Measurements from ENCODE around the gene EFNB3. TPM values are rescaled to one million over a fixed set of nuclear protein-coding genes. Genes with fewer than 3 reads are reported as not detected.

Gene EFNB3
- total and polyA plus RNA-seq, 10 of the 15 experiments (the other 5 are each of a cell fraction or from before 2014, with no cell fraction given) = 0.01 to 0.13 (median 0.04) TPM; not detected in 5

- TF ChIP-seq MLLT1 (IDR thresholded peaks at IDR 0.05) (no peak), BHLHE40 (IDR thresholded peaks at IDR 0.05; ENCODE audit: borderline replicate concordance in 1 of 2, low read depth in 2 of 2, low read length in 1 of 2) (peak; percentile 24 to 41; a peak in 1 of 4 replicates), HCFC1 (IDR thresholded peaks at IDR 0.05; ENCODE audit: low read length) (peak; percentile 96), HSF1 (IDR thresholded peaks at IDR 0.05; ENCODE audit: low read depth, low read length) (peak; percentile 84; the same call in 1 of the 2 replicates), BRCA1 (IDR thresholded peaks at IDR 0.05; ENCODE audit: low read depth, low read length) (no peak; the same call in 1 of the 2 replicates), SREBF2 (IDR thresholded peaks at IDR 0.05; ENCODE audit: low read length) (no peak), PAX5 (IDR thresholded peaks at IDR 0.05; ENCODE audit: borderline replicate concordance, low read depth, low read length) (peak; percentile 32; the same call in 1 of the 2 replicates), POLR2AphosphoS5 (IDR thresholded peaks at IDR 0.05; ENCODE audit: low read length) (peak; percentile 63), KAT2A (conservative IDR thresholded peaks at IDR 0.05; ENCODE audit: control insufficient read depth, low read depth, low read length) (no peak), POLR2A (IDR thresholded peaks at IDR 0.05; ENCODE audit: low read depth, low read length) (peak; percentile 61), RCOR1 (conservative IDR thresholded peaks at IDR 0.05; ENCODE audit: low read depth, low read length) (no peak; the same call in 1 of the 2 replicates), PRDM15 (CRISPR knock-in tag; IDR thresholded peaks at IDR 0.05) (no peak), EP300 (IDR thresholded peaks at IDR 0.05; ENCODE audit: borderline replicate concordance in 1 of 2, control insufficient read depth in 1 of 2, low read depth in 2 of 2, low read length in 2 of 2) (peak in 1 of 2 experiments; percentile 22; a peak in 1 of 4 replicates), BACH1 (IDR thresholded peaks at IDR 0.05; ENCODE audit: borderline replicate concordance) (peak; percentile 45; the same call in 1 of the 2 replicates), MTA2 (IDR thresholded peaks at IDR 0.05; ENCODE audit: low read depth) (peak; percentile 30; the same call in 1 of the 2 replicates), CHD2 (IDR thresholded peaks at IDR 0.05; ENCODE audit: borderline replicate concordance, low read depth, low read length) (peak; percentile 95)
Observed at GRCh38 chr17:7687908-7688807, 16.8 kb upstream of the EFNB3 start, which contains the start of gene WRAP53 (continued).
